Measurements from ENCODE around the gene PACS2. TPM values are rescaled to one million over a fixed set of nuclear protein-coding genes. Genes with fewer than 3 reads are reported as not detected.

Gene PACS2
- total RNA-seq, 1 donor from 2014 or later = 22.5 TPM

DNA sequence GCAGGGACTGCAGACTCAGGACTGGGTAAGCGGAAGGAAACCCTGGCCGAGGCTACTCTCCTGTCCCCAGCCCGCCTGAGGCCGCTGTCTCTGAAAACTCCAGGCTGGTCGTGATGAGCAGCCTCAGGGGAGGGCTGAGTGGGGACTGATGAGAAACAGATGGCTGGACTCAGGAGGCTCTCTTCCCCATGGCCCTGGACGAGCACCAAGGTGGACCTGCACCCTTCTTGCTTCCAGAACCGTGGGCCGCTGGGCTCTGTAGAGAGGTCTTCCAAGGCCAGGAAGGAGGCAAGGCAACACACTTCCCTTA, 84.9 kb downstream of the PACS2 start:
- peaks cover 4% of the 10 kb centered on the region for H3K4me1 ChIP-seq
- peaks cover 8% of the 10 kb centered on the region for H3K9me3 ChIP-seq (ENCODE audit: low read depth)
- no peak overlapping the region for H3K4me2 ChIP-seq
- H3K27me3 ChIP-seq = peaks cover 9% of the 10 kb centered on the region
- H4K20me1 ChIP-seq (ENCODE audit: low read depth) = no peaks in the 10 kb centered on the region
- no peak overlapping the region for H3K4me3 ChIP-seq
- H3K36me3 ChIP-seq = peaks cover 7% of the 10 kb centered on the region
- Mint-ChIP-seq H3K27me3 (ENCODE audit: insufficient read depth, low read depth) (peaks cover 2% of the 10 kb centered on the region), H3K36me3 (peaks cover 30% of the 10 kb centered on the region), H3K4me3 (peak overlapping the region; percentile 84), H3K4me1 (peaks cover 8% of the 10 kb centered on the region), H3K9me3 (peaks cover 40% of the 10 kb centered on the region), H3K27ac (no peak overlapping the region)
- no peak for DNase-seq (ENCODE audit: low spot score)
- no peak overlapping the region for H3K9ac ChIP-seq
- TF ChIP-seq CTCF (IDR thresholded peaks at IDR 0.05) (no peak), EZH2phosphoT487 (IDR thresholded peaks at IDR 0.05) (no peak), EZH2 (IDR thresholded peaks at IDR 0.05) (no peak)
- peaks cover 3% of the 10 kb centered on the region for H3F3A ChIP-seq (ENCODE audit: low read depth)
- no peak overlapping the region for H3K27ac ChIP-seq
- H3K79me2 ChIP-seq (ENCODE audit: low read depth) = no peaks in the 10 kb centered on the region
- no peak overlapping the region for H2AFZ ChIP-seq (replicated peaks)

GRCh38 chr14:105400016-105400415, 85.5 kb downstream of the PACS2 start:
- peaks cover 5% of the 10 kb centered on the region for H3K4me1 Mint-ChIP-seq

DNA sequence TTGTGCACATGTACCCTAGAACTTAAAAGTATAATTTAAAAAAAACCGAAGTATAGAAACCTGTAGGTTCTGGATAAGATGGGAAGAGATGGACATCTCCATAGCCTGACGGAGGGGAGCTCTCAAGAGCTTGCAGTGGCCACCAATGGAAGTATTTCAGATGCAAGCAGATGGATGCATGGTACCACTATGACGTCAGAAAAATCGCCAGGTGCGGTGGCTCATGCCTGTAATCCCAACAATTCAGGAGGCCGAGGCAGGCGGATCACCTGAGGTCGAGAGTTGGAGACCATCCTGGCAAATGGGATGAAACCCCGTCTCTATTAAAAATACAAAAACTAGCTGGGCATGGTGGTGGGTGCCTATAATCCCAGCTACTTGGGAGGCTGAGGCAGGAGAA, 87.2 kb downstream of the PACS2 start:
- Mint-ChIP-seq H3K27ac (no peak overlapping the region), H3K4me3 (no peak overlapping the region), H3K9me3 (peaks cover 58% of the 10 kb centered on the region), H3K4me1 (peaks cover 5% of the 10 kb centered on the region), H3K27me3 (ENCODE audit: insufficient read depth, low read depth) (peaks cover 7% of the 10 kb centered on the region), H3K36me3 (peaks cover 32% of the 10 kb centered on the region)
- peaks cover 7% of the 10 kb centered on the region for H3K36me3 ChIP-seq
- TF ChIP-seq EZH2 (IDR thresholded peaks at IDR 0.05) (no peak), CTCF (IDR thresholded peaks at IDR 0.05) (no peak), EZH2phosphoT487 (IDR thresholded peaks at IDR 0.05) (no peak)
- no peak overlapping the region for H2AFZ ChIP-seq (replicated peaks)
- H3K79me2 ChIP-seq (ENCODE audit: low read depth) = no peaks in the 10 kb centered on the region
- H3K4me3 ChIP-seq = no peak overlapping the region
- no peak overlapping the region for H3K9ac ChIP-seq
- peaks cover 4% of the 10 kb centered on the region for H3K4me1 ChIP-seq
- no peak for DNase-seq (ENCODE audit: low spot score)
- no peaks in the 10 kb centered on the region for H4K20me1 ChIP-seq (ENCODE audit: low read depth)
- peaks cover 9% of the 10 kb centered on the region for H3K27me3 ChIP-seq
- H3K4me2 ChIP-seq = no peak overlapping the region
- peaks cover 8% of the 10 kb centered on the region for H3K9me3 ChIP-seq (ENCODE audit: low read depth)
- H3K27ac ChIP-seq = no peak overlapping the region
- peaks cover 3% of the 10 kb centered on the region for H3F3A ChIP-seq (ENCODE audit: low read depth)

More at GRCh38 chr14:105400016-105400415, 85.5 kb downstream of the PACS2 start:
- peaks cover 7% of the 10 kb centered on the region for H3K36me3 ChIP-seq
- no peak for DNase-seq (ENCODE audit: low spot score)
- no peaks in the 10 kb centered on the region for H3K79me2 ChIP-seq (ENCODE audit: low read depth)
- H3K27ac ChIP-seq = no peak overlapping the region
- TF ChIP-seq EZH2phosphoT487 (IDR thresholded peaks at IDR 0.05) (no peak), EZH2 (IDR thresholded peaks at IDR 0.05) (no peak), CTCF (IDR thresholded peaks at IDR 0.05) (no peak)
- H3K27ac Mint-ChIP-seq = no peak overlapping the region
- peaks cover 44% of the 10 kb centered on the region for H3K9me3 Mint-ChIP-seq
- H4K20me1 ChIP-seq (ENCODE audit: low read depth) = no peaks in the 10 kb centered on the region
- H3K9me3 ChIP-seq (ENCODE audit: low read depth) = peaks cover 8% of the 10 kb centered on the region
- H2AFZ ChIP-seq (replicated peaks) = no peak overlapping the region
- H3K4me3 Mint-ChIP-seq = peak overlapping the region; percentile 63
- H3K27me3 ChIP-seq = peaks cover 9% of the 10 kb centered on the region
- peaks cover 32% of the 10 kb centered on the region for H3K36me3 Mint-ChIP-seq
- peaks cover 6% of the 10 kb centered on the region for H3K27me3 Mint-ChIP-seq (ENCODE audit: insufficient read depth, low read depth)
- no peak overlapping the region for H3K4me3 ChIP-seq
- H3K4me1 ChIP-seq = peaks cover 4% of the 10 kb centered on the region
- H3F3A ChIP-seq (ENCODE audit: low read depth) = peaks cover 3% of the 10 kb centered on the region
- H3K9ac ChIP-seq = no peak overlapping the region
- no peak overlapping the region for H3K4me2 ChIP-seq
